ENCODE data around the gene RARRES1.
A peak's percentile ranks its signal among the peaks of the same experiment; 100 is the strongest.

RARRES1 gene

GRCh38 chr3:158731938-158732855, at the start of gene RARRES1:
TSS of gene RARRES1 (minus strand) at chr3:158732457. CDS start at chr3:158732415, 42 bp downstream.
- DNase-seq: no peak

DNA sequence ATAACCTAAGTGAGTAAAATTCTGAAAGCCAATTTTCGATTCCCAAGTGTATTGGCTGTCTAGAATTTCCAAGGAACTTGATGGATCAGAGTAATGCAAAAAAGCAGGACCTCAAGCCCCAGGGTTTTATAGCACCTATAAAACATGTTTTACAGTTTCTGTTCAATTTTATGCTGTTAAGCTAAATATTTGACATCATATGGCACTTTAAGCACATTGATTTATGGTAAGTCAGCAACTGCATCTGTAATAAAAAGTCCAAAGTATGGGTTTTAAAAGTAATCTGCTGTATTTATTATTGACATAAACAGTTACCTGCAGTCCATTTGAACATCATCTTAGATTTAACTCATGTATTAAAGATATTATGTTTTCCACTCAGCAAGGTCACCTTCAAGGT, 49.6 kb upstream of the RARRES1 start:
- DNase-seq: no peak

DNA sequence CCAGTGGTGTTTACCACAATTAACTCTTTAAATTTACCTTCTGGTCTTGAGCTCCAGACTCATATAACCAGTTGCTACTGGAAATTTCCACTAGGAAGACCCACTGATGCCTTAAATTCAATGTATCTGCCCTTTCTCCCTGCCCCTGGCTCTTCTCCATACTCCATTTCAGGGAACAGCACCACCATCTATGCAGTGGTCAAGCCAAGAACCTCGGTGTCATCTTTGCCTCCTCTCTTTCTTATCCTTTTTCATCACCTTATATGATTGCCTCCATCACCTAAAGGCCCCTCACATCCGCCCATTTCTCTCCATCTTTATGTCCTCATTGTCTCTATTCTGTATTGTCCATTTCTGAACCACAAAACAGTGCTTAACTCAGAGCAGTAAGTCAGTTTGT, 48.9 kb upstream of the RARRES1 start:
- peak; percentile 38 for DNase-seq

- peak; percentile 57 for DNase-seq
Measured at GRCh38 chr3:158780766-158781165, 48.5 kb upstream of the RARRES1 start.

DNA sequence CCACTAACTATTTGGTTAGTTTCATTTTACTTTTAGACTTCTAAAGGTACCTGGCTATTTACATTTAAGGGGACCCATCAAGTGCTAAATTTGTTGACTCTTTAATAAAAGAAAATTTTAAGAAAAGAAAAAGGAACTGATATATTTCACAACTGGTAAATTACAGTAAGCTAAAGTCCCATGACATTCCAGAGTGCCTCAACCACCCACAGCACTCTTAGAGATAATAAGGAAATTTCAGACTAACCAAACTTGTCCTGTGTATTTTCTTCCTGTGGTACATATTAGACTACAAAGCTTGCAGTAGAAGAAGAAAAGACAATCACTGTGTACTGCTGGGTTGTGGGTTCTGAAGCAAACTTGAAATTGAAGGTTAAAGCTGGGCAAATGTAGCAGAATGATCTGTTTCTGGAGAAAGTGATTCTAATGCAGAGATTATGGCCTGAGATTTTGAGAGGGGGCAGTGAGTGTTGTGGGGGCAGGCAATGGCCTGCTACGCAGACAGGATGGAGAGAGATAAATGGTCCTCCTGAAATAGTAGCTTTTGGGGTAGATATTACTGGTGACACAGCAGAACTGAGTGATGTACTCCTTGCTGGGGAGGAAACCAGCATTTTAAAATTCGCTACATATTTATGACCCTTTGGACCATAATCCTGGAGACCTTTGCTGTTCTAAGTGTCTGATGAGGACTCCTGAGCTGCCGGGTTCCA, 45.1 kb upstream of the RARRES1 start:
- no peak for DNase-seq

DNA sequence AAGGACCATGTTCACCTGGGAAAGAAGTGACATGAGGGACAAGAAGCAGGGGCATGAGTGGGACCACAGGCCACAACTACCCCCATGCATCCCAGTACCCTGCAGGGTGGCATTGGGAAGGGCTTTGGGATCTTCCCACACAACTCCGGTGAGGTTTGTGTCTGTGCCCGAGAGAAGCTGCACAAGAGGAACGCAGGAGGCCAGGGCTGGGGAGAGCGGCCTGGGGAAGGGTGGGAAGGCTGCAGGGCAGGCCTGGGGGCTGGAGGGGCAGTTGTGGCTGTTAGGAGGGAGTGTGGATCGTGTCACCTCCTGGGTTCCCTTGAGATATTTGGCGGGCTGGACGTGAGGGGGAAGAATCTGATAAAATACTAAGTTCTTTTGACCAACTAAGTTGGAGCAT, 44.3 kb upstream of the RARRES1 start:
- no peak for DNase-seq

DNA sequence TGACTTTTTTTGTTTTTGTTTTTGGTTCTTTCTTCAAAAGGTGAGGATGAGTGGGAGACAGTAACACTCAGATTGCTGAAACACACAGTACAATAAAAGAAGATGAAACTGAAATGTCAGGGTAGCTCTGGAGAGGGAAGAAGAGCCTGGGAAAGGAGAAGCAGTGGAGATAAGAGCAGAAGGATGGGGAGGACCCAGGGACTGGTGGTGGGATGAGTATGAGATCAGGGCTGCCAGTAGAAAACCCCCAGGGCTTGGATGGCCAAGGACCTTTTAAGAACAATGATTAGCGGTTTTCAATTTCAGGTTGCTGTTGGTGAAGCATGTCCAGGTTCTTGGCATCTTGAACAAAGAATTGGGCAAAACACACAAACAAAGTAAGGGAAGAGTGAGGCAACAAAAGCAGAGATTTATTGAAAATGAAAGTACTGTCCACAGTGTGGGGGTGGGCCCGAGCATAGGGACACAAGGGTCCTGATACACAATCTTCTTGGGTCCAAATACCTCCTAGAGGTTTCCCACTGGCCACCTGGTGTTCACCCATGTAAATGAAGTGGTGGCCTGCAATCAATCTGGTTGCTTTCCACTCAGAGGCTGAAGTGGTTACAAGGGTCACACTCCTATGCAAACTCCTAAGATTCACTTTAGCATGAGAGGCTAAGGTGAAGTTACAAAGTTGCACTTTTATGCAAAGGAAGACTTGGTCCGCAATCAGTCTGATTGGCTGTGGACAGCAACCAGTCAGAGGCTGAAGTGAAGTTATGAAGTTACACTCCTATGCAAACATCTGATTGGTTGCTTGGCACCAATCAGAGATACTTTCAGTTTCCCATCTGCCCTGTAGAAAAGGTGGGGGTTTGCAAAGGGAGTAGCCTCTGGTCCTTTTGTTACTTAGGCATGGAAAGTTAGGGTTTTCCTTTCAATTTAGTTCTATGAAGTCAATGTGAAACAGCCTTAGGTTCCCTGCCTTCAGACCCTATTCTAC, 43.5 kb upstream of the RARRES1 start:
- DNase-seq: peak; percentile 60

GRCh38 chr3:158774965-158775364, 42.7 kb upstream of the RARRES1 start:
- DNase-seq: no peak

DNA sequence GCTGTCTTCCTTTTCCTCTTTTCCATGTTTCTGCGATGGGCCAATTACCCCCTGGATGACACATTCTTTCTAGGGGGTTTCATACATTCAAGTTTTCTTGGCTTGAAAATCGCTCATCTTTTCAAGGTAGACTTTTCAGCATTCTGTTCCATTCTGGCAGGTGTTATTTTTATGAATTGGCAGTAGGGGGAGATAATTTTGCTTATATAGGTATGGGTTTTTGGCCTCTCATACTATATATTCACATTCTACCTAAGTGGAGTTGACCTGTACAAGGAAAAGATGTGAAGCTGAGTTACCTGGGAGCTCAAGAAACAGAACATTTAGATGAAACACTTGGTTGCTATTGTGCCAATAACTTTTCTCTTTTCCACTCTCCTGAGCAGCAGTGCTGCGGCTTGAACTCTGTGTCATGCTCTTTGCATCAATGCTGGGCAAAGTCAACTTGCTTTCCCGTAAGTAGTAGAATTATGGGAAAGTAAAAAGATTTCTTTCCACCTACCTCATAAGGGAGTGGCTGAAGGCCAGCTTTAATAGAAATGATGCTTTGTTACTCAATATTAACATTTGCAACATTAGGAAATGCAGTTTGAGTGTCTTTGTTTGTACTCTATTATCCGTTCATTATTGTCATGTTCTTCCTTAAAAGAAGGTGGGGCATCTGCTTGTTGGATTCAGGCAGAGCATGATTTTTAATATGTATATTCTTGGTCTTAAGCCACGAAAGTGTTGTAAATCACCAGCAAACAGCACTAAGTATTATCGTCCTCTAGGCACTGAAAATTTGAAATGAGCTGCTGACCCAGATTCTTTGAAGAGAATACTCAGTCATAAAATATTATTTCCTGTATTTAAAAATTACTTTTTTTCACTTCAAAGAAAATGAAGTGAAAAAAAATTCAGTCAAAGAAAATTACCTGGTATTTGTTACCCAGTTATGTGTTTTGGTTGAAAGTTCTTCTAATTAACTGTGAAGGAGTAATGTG, 41.9 kb upstream of the RARRES1 start:
- no peak for DNase-seq

DNA sequence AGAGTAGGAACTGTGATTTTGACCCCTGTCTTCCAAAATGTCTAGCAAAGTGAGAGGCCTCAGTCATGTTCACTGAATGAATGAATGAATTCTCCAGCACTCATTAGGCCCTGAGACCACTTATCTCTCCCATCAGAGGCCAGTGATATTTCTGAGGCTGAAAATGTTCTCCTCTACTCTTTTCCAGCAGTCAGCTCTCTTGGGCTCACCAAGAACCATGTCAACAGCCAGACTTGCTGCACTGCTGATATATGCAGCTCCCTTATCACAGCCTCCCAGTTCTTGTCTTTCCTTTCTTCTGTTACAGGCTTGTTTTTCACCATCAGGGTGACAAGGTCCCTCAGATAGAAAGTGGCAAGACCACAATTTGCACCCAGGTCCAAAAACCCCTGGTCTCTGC, 40.9 kb upstream of the RARRES1 start:
- peak; percentile 22 for DNase-seq

- DNase-seq: no peak
Measured at GRCh38 chr3:158771982-158772381, 39.7 kb upstream of the RARRES1 start.

- no peak for DNase-seq
Measured at GRCh38 chr3:158771577-158771976, 39.3 kb upstream of the RARRES1 start.

GRCh38 chr3:158770741-158771350, 38.6 kb upstream of the RARRES1 start:
- no peak for DNase-seq

DNA sequence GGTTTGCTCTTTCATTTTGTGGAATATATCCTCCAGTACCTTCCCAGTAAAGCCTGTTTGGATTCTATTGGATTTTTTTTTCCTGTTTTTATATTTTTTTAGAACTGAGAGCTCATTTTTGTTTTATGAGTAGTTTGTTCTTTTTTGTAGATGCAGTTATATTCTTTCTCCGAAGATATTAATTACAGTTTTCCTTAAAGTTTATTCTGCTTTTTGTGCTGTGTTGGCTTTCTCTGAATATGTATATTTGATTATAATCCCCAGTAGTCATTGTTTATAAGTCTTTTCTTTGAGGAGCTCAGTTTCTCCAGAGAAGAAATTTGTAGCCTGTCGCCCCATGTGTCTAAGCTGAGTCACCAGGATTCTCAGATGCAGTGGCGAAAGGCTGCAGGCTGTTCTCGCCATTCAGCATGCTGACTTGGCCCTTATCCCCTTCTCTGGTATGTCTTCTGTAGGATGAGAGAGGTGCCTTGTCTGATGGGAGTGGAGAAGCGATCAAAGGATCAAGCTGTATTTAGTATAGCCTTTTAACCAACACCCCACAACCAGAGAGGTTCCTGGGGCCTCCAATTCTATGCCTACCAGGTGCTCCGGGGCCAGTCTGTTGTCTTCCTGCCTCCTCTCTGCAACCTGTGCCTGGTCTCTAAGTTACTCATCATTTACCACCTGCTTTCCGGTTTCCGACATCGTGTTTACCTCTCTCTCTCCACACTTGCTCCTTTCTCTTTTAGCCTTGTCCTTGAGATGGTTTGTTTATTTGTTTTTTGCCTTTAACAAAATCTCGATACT, 37.9 kb upstream of the RARRES1 start:
- no peak for DNase-seq

GRCh38 chr3:158769549-158769948, 37.3 kb upstream of the RARRES1 start:
- DNase-seq: no peak

DNA sequence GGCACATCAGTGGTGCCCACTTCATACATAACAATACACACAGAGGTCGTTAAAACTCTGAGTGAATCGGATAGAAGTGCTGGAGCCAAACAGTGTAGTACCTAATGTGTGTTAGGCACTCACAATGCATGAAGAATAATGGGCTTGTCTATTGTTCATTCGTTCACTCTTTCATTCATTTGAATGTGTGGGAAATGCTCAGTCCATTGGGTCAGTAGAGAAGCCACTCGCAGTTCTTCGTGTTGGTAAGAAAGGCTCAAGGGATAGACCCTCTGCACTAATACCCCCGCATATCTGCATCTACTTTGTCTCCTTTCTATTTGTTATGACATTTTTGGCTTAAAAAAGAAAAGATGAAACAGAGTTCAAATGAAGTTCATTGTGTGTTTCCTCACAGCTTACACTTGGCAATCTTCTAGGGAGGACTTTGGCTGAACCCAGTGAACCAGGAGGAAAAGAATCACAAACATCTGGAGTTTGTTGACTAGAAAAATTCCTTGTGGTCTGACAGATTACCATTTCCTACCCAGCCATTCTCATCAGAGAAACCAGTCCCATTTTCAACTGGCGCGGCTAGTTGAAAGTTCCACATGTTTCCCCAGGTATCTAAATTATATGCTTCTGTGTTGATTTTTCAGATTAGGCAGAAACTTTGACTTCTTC, 36.8 kb upstream of the RARRES1 start:
- no peak for DNase-seq

GRCh38 chr3:158768361-158768787, 36.1 kb upstream of the RARRES1 start:
- DNase-seq: no peak

DNA sequence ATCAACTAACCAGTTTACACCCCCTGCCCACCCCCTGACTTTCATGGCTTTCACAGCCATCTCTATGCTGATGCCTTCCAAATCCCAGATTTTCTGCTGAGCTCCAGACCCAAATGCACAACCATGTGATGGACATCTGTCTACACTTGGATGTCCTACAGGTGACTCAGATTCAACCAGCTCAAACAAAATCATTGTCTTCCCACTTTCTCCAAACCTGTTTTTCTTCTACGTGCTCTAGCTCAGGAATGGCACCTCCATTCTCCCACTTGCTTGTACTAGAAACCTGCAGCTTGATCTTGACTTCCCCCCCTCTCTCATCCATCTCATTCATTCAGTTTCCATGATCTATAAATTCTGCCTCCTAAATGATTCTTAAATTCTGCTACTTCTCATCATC, 34.1 kb upstream of the RARRES1 start:
- DNase-seq: no peak

- no peak for DNase-seq
Measured at GRCh38 chr3:158765518-158766205, 33.4 kb upstream of the RARRES1 start.

Data from OCI-M1 (cell line).